ENCODE results near the gene ACAD8. TPM values are rescaled to one million over a fixed set of nuclear protein-coding genes. Genes with fewer than 3 reads are reported as not detected.

ACAD8 gene
- total and polyA plus RNA-seq, 2 of the 8 experiments (the other 6 are each of a cell fraction or from before 2014, with no cell fraction given), result 45.8 to 52.7 TPM

GRCh38 chr11:134270250-134270714 is 16.9 kb downstream of the ACAD8 start (continued):
- TF ChIP-seq CHD7 (IDR thresholded peaks at IDR 0.05; ENCODE audit: insufficient replicate concordance, low read length) (no peak), SAP30 (IDR thresholded peaks at IDR 0.05; ENCODE audit: insufficient read depth, insufficient replicate concordance, low read length) (no peak), TEAD4 (IDR thresholded peaks at IDR 0.05; ENCODE audit: low read depth, low read length) (no peak), YY1 (IDR thresholded peaks at IDR 0.05; ENCODE audit: low read depth, low read length) (peak; percentile 72), USF2 (IDR thresholded peaks at IDR 0.05; ENCODE audit: low read length) (no peak), SIX5 (IDR thresholded peaks at IDR 0.05; ENCODE audit: low read depth, low read length) (no peak), SP1 (IDR thresholded peaks at IDR 0.05; ENCODE audit: low read depth, low read length) (no peak), CTCF (IDR thresholded peaks at IDR 0.05; ENCODE audit: control extremely low read depth in 1 of 3, insufficient read depth in 1 of 3, low read depth in 1 of 3, low read length in 3 of 3) (peak in 2 of 3 experiments; percentile 36 to 60; a peak in 3 of 4 replicates)

Data from H1 (cell line).